ENCODE data around the gene AASDH. TPM values are rescaled to one million over a fixed set of nuclear protein-coding genes. Genes with fewer than 3 reads are reported as not detected.
"Not testable (repeated sequence)": the region's sequence is repeated elsewhere in the genome, so short reads cannot be mapped to it uniquely, and the experiment has no call there.

Gene AASDH
- total and polyA plus RNA-seq, 5 experiments from 2014 or later, result 19.4 to 31.4 (median 22.0) TPM

- peaks cover 0 to 6% (median 0%) of the 10 kb centered on the region in 3 donors for H3K36me3 Mint-ChIP-seq
- peaks cover 30 to 52% (median 46%) of the 10 kb centered on the region in 4 donors for H3K4me1 Mint-ChIP-seq
- ATAC-seq (no peak), DNase-seq (peak in 2 of 10 donors; percentile 4 to 5)
- H3K27ac Mint-ChIP-seq, result peak overlapping the region; percentile 97 to 100 (median 98)
- POLR2A ChIA-PET, result interaction anchor here (1.2 to 2.6 kb wide), 4 partner anchors 9 to 590 kb away, joined by 4 to 19 read pairs (median 12); partner anchors contain the start of genes CEP135, NOA1, PAICS and POLR2B
- peak overlapping the region; percentile 87 to 96 (median 93) for H3K4me3 Mint-ChIP-seq
- H3K27me3 Mint-ChIP-seq, result no peaks in the 10 kb centered on the region
- no peaks in the 10 kb centered on the region for H3K9me3 Mint-ChIP-seq
Observed at GRCh38 chr4:56388306-56388705, 1.0 kb upstream of the AASDH start.

DNA sequence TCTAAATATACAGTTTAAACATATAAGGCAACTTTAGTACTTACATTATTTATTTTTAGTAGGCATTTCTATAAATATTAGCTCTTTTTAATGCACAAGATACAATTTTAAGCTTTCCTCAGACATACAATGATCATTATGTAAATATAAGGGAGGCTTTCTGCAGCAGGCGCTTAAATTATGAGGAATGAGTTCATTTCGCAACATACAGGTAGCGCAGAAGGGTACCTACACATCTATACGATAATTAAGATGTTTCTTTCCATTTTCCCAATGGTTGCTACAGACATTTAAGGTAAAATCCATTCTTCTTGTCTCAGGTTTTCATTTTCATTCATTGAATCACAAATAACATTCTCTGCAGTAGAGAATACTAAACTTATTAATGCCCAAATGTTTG, 1.2 kb downstream of the AASDH start:
- Mint-ChIP-seq H3K4me3 (peak overlapping the region in 9 of 10 donors; percentile 45 to 95 (median 89)), H3K27ac (peak overlapping the region in 9 of 10 donors; percentile 68 to 100 (median 98)), H3K36me3 (peaks cover 0 to 15% (median 0%) of the 10 kb centered on the region in 3 donors), H3K9me3 (no peaks in the 10 kb centered on the region), H3K4me1 (peaks cover 27 to 49% (median 41%) of the 10 kb centered on the region in 4 donors), H3K27me3 (no peaks in the 10 kb centered on the region)
- ATAC-seq, result no peak
- POLR2A ChIA-PET, result interaction anchor here (0.6 to 2.6 kb wide), 6 partner anchors 49 to 996 kb away, joined by 3 to 47 read pairs (median 12); partner anchors contain the start of genes CEP135, PAICS, PPAT and REST
- DNase-seq, result no peak

GRCh38 chr4:56375458-56375857, 11.8 kb downstream of the AASDH start:
- Mint-ChIP-seq H3K4me3 (no peak overlapping the region), H3K27me3 (no peaks in the 10 kb centered on the region), H3K36me3 (peaks cover 5 to 75% (median 33%) of the 10 kb centered on the region in 3 donors), H3K4me1 (peaks cover 0 to 11% (median 2%) of the 10 kb centered on the region in 4 donors), H3K9me3 (no peaks in the 10 kb centered on the region), H3K27ac (peak overlapping the region in 1 of 10 donors; percentile 2)
- ATAC-seq (no peak), DNase-seq (no peak)
- POLR2A ChIA-PET, result no interaction called here

DNA sequence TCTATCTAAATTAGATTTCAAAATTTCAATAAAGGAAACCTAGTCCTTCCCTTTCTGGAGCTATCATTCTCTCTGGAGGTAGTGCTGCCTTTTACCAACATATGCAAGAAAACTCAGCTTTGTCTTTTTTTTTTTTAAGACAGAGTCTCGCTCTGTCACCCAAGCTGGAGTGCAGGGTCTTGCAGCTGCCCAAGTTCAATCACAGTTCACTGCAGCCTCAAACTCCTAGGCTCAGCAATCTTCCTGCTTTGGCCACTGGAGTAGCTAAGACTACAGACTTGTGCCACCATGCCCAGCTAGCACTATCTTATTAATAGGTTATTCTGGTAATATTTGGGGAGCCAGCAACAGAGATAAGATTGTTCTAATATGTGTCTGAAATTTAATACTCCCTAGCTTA, 12.3 kb downstream of the AASDH start:
- H3K27ac Mint-ChIP-seq, result peak overlapping the region in 2 of 10 donors; percentile 2 to 12
- POLR2A ChIA-PET, result no interaction called here
- H3K9me3 Mint-ChIP-seq, result no peaks in the 10 kb centered on the region
- no peaks in the 10 kb centered on the region for H3K27me3 Mint-ChIP-seq
- H3K4me3 Mint-ChIP-seq, result no peak overlapping the region
- DNase-seq (no peak), ATAC-seq (no peak)
- H3K36me3 Mint-ChIP-seq, result peaks cover 5 to 75% (median 36%) of the 10 kb centered on the region in 3 donors
- H3K4me1 Mint-ChIP-seq, result peaks cover 0 to 12% (median 2%) of the 10 kb centered on the region in 4 donors

- Mint-ChIP-seq H3K27ac (no peak overlapping the region), H3K4me3 (no peak overlapping the region), H3K4me1 (peaks cover 0 to 11% (median 3%) of the 10 kb centered on the region in 4 donors), H3K36me3 (peaks cover 5 to 82% (median 46%) of the 10 kb centered on the region in 3 donors), H3K9me3 (peaks cover 0 to 4% (median 0%) of the 10 kb centered on the region in 9 donors), H3K27me3 (no peaks in the 10 kb centered on the region)
- no peak for ATAC-seq
- POLR2A ChIA-PET, result no interaction called here
- DNase-seq, result no peak
Observed at GRCh38 chr4:56372774-56373173, 14.5 kb downstream of the AASDH start.

- Mint-ChIP-seq H3K27ac (no peak overlapping the region), H3K27me3 (no peaks in the 10 kb centered on the region), H3K4me3 (no peak overlapping the region), H3K4me1 (peaks cover 0 to 11% (median 3%) of the 10 kb centered on the region in 4 donors), H3K9me3 (peaks cover 0 to 4% (median 0%) of the 10 kb centered on the region in 9 donors), H3K36me3 (peaks cover 0 to 76% (median 44%) of the 10 kb centered on the region in 3 donors)
- POLR2A ChIA-PET, result no interaction called here
- no peak for ATAC-seq
- DNase-seq, result no peak
Observed at GRCh38 chr4:56371426-56372220, 15.7 kb downstream of the AASDH start.

GRCh38 chr4:56370377-56370776, 16.9 kb downstream of the AASDH start:
- Mint-ChIP-seq H3K27me3 (no peaks in the 10 kb centered on the region), H3K4me3 (no peak overlapping the region), H3K27ac (peak overlapping the region in 1 of 10 donors; percentile 66), H3K36me3 (peaks cover 0 to 72% (median 48%) of the 10 kb centered on the region in 3 donors), H3K9me3 (peaks cover 0 to 4% (median 0%) of the 10 kb centered on the region in 9 donors), H3K4me1 (peaks cover 0 to 7% (median 4%) of the 10 kb centered on the region in 4 donors)
- no peak for DNase-seq
- POLR2A ChIA-PET, result no interaction called here
- no peak for ATAC-seq

DNA sequence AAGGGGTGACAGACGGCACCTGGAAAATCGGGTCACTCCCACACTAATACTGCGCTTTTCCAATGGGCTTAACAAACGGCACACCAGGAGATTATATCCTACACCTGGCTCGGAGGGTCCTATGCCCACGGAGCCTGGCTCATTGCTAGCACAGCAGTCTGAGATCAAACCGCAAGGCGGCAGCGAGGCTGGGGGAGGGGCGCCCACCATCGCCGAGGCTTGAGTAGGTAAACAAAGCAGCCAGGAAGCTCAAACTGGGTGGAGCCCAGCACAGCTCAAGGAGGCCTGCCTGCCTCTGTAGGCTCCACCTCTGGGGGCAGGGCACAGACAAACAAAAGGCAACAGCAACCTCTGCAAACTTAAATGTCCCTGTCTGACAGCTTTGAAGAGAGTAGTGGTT, 24.3 kb downstream of the AASDH start:
- DNase-seq, H3K27me3 Mint-ChIP-seq, H3K27ac Mint-ChIP-seq, ATAC-seq, POLR2A ChIA-PET, H3K9me3 Mint-ChIP-seq, H3K4me1 Mint-ChIP-seq, H3K4me3 Mint-ChIP-seq: not testable (repeated sequence)
- H3K36me3 Mint-ChIP-seq, result peaks cover 5 to 52% (median 32%) of the 10 kb centered on the region in 3 donors

GRCh38 chr4:56360071-56360470, 27.2 kb downstream of the AASDH start:
- DNase-seq (no peak), ATAC-seq (no peak)
- Mint-ChIP-seq H3K4me1 (no peaks in the 10 kb centered on the region), H3K27ac (no peak overlapping the region), H3K9me3 (peaks cover 0 to 5% (median 0%) of the 10 kb centered on the region in 9 donors), H3K27me3 (no peaks in the 10 kb centered on the region), H3K36me3 (peaks cover 5 to 51% (median 30%) of the 10 kb centered on the region in 3 donors), H3K4me3 (no peak overlapping the region)
- POLR2A ChIA-PET, result no interaction called here

GRCh38 chr4:56356650-56357049, 30.6 kb downstream of the AASDH start:
- H3K27ac Mint-ChIP-seq, result no peak overlapping the region
- DNase-seq (no peak), ATAC-seq (no peak)
- no peaks in the 10 kb centered on the region for H3K27me3 Mint-ChIP-seq
- POLR2A ChIA-PET, result interaction anchor here (1.2 kb wide), 1 partner anchor 31 kb away, joined by 3 read pairs; the partner anchor contains the start of gene AASDH
- no peaks in the 10 kb centered on the region for H3K4me1 Mint-ChIP-seq
- peaks cover 0 to 58% (median 16%) of the 10 kb centered on the region in 3 donors for H3K36me3 Mint-ChIP-seq
- H3K9me3 Mint-ChIP-seq, result no peaks in the 10 kb centered on the region
- no peak overlapping the region for H3K4me3 Mint-ChIP-seq

DNA sequence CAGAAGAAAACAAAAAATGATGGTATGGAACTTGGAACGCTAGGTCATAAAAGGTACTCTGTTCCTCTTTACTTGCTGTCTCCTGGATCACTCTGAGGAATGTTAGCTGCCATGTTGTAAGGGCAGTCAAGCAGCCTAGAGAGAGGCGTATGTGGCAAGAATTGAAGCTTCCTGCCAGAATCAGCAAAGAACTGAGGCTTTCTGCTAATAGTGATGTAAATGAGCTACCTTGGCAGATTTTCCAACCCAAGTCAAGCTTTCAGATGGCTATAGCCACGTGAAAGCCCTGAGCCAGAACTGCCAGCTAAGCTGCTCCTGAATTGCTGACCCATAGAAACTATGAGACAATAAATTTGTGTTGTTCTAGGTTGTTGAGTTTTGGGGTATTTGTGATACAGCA, 38.7 kb downstream of the AASDH start:
- no peak for DNase-seq

GRCh38 chr4:56345458-56345857, 41.8 kb downstream of the AASDH start:
- ATAC-seq (no peak), DNase-seq (no peak)
- H3K4me1 Mint-ChIP-seq, result peaks cover 0 to 6% (median 3%) of the 10 kb centered on the region in 4 donors
- no peaks in the 10 kb centered on the region for H3K9me3 Mint-ChIP-seq
- H3K4me3 Mint-ChIP-seq, result no peak overlapping the region
- no peaks in the 10 kb centered on the region for H3K27me3 Mint-ChIP-seq
- H3K27ac Mint-ChIP-seq, result no peak overlapping the region
- peaks cover 0 to 52% (median 11%) of the 10 kb centered on the region in 3 donors for H3K36me3 Mint-ChIP-seq
- POLR2A ChIA-PET, result no interaction called here

More for the DNA sequence above, 38.7 kb downstream of the AASDH start:
- Mint-ChIP-seq H3K4me3 (no peak overlapping the region), H3K27ac (no peak overlapping the region), H3K27me3 (no peaks in the 10 kb centered on the region), H3K9me3 (no peaks in the 10 kb centered on the region), H3K4me1 (peaks cover 0 to 6% (median under 1%) of the 10 kb centered on the region in 4 donors), H3K36me3 (peaks cover 0 to 63% (median 9%) of the 10 kb centered on the region in 3 donors)
- ATAC-seq, result no peak
- POLR2A ChIA-PET, result no interaction called here

DNA sequence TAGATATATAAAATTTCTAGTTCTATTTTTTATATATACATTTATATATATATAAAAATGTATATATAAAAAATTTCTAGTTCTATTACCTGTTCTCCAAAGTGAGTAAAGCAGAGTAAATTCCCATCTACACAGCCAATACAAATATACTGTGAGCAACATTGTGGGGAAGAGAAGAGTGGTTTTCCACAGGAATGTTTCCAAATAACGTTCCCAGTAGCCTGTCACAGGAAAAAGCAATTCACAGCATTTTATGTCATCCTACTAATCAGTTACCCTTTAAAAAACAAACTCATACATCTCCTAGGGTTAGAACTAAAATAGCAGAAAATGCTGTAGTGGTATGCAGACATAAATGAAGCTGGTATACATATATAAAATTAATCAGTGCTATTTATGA, 44.5 kb downstream of the AASDH start:
- peaks cover 0 to 8% (median 0%) of the 10 kb centered on the region in 9 donors for H3K9me3 Mint-ChIP-seq
- ATAC-seq (no peak), DNase-seq (no peak)
- H3K36me3 Mint-ChIP-seq, result peaks cover 6 to 30% (median 13%) of the 10 kb centered on the region in 3 donors
- POLR2A ChIA-PET, result no interaction called here
- H3K4me1 Mint-ChIP-seq, result peaks cover 0 to 4% (median 0%) of the 10 kb centered on the region in 4 donors
- no peak overlapping the region for H3K27ac Mint-ChIP-seq
- H3K27me3 Mint-ChIP-seq, result no peaks in the 10 kb centered on the region
- no peak overlapping the region for H3K4me3 Mint-ChIP-seq
